ENCODE measurements around the gene CETN2.

DNA sequence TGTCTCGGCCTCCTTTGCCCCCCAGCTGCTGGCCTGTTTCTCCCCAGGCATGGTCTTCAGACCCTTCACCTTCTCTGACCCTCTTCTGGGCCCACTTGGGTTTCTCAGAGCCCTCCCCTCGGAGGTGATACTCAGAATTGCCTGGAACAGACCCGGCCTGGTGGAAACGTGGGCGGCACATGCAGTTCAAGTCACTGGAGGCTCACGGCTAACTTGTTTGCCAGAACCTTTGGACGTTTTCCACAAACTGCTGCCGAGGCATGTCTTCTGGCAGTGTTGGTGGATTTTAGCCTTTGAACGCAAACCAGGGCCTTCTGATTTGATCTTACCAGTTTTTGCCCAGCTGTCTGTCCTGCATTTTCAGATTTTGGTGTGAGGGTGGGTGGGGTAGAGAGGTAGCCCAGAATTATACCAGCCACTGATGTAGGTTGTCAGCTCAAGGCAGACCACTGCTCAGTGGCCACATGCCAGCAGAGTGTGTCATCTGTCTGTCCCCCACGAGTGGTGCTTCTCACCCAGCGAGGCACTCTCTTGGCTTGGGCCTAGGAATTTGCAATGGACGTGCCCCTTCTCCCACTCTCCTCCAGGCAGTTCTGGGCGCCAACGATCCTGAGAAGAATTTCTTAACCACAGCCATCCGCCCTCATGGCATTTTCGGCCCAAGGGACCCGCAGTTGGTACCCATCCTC lies 34.8 kb upstream of the CETN2 start:
- TF ChIP-seq EZH2 (IDR thresholded peaks at IDR 0.05; ENCODE audit: insufficient read depth, poor library complexity, severe bottlenecking) (no peak), EZH2phosphoT487 (IDR thresholded peaks at IDR 0.05; ENCODE audit: insufficient read depth, low read depth) (no peak)

All from GM23248 (cell line).